ENCODE data around the gene CHCHD3.

DNA sequence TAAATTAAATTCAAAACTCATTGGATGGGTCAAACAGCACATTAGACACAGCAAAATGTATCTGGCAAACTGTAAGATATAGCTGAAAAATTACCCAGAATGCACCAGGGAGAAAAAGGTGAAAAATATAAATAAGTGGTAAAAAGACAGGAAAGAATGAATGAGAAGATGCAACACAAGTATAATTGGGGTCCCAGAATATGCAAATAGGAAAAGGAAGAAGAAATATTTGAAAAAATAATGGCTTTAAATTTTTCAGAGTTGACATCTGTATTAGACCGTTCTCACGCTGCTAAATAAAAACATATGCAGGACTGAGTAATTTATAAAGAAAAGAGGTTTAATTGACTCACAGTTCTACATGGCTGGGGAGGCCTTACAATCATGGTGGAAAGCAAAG, 337.9 kb downstream of the CHCHD3 start:
- TF ChIP-seq, protein P1, sequence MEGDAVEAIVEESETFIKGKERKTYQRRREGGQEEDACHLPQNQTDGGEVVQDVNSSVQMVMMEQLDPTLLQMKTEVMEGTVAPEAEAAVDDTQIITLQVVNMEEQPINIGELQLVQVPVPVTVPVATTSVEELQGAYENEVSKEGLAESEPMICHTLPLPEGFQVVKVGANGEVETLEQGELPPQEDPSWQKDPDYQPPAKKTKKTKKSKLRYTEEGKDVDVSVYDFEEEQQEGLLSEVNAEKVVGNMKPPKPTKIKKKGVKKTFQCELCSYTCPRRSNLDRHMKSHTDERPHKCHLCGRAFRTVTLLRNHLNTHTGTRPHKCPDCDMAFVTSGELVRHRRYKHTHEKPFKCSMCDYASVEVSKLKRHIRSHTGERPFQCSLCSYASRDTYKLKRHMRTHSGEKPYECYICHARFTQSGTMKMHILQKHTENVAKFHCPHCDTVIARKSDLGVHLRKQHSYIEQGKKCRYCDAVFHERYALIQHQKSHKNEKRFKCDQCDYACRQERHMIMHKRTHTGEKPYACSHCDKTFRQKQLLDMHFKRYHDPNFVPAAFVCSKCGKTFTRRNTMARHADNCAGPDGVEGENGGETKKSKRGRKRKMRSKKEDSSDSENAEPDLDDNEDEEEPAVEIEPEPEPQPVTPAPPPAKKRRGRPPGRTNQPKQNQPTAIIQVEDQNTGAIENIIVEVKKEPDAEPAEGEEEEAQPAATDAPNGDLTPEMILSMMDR (IDR thresholded peaks at IDR 0.05): no peak
- TF ChIP-seq, protein P2, sequence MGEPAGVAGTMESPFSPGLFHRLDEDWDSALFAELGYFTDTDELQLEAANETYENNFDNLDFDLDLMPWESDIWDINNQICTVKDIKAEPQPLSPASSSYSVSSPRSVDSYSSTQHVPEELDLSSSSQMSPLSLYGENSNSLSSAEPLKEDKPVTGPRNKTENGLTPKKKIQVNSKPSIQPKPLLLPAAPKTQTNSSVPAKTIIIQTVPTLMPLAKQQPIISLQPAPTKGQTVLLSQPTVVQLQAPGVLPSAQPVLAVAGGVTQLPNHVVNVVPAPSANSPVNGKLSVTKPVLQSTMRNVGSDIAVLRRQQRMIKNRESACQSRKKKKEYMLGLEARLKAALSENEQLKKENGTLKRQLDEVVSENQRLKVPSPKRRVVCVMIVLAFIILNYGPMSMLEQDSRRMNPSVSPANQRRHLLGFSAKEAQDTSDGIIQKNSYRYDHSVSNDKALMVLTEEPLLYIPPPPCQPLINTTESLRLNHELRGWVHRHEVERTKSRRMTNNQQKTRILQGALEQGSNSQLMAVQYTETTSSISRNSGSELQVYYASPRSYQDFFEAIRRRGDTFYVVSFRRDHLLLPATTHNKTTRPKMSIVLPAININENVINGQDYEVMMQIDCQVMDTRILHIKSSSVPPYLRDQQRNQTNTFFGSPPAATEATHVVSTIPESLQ (CRISPR knock-in tag; IDR thresholded peaks at IDR 0.05): no peak
- TF ChIP-seq CREB1 (CRISPR knock-in tag; IDR thresholded peaks at IDR 0.05): no peak
- TF ChIP-seq MYBL2 (CRISPR knock-in tag; IDR thresholded peaks at IDR 0.05): no peak
- TF ChIP-seq, protein P3, sequence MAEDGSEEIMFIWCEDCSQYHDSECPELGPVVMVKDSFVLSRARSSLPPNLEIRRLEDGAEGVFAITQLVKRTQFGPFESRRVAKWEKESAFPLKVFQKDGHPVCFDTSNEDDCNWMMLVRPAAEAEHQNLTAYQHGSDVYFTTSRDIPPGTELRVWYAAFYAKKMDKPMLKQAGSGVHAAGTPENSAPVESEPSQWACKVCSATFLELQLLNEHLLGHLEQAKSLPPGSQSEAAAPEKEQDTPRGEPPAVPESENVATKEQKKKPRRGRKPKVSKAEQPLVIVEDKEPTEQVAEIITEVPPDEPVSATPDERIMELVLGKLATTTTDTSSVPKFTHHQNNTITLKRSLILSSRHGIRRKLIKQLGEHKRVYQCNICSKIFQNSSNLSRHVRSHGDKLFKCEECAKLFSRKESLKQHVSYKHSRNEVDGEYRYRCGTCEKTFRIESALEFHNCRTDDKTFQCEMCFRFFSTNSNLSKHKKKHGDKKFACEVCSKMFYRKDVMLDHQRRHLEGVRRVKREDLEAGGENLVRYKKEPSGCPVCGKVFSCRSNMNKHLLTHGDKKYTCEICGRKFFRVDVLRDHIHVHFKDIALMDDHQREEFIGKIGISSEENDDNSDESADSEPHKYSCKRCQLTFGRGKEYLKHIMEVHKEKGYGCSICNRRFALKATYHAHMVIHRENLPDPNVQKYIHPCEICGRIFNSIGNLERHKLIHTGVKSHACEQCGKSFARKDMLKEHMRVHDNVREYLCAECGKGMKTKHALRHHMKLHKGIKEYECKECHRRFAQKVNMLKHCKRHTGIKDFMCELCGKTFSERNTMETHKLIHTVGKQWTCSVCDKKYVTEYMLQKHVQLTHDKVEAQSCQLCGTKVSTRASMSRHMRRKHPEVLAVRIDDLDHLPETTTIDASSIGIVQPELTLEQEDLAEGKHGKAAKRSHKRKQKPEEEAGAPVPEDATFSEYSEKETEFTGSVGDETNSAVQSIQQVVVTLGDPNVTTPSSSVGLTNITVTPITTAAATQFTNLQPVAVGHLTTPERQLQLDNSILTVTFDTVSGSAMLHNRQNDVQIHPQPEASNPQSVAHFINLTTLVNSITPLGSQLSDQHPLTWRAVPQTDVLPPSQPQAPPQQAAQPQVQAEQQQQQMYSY (CRISPR knock-in tag; IDR thresholded peaks at IDR 0.05): no peak

Data from WTC11 (cell line).